Mesothelial cell of epicardium (in vitro differentiated cells): ENCODE results near the gene DSCAM. TPM values are rescaled to one million over a fixed set of nuclear protein-coding genes. Genes with fewer than 3 reads are reported as not detected.

ENCODE experiments used
- DNase-seq, 2 experiments: peaks; one replicate each; pipeline ENCODE4 v3.0.0; 2021; ENCODE audit warnings: low spot score in 2 of 2; ENCODE audit not compliant: unreplicated experiment in 2 of 2
- H3K27ac Mint-ChIP-seq: 2 replicates; pipeline ENCODE4 v1.8.0; 2021; ENCODE audit warnings: mixed read lengths
- H3K27me3 Mint-ChIP-seq: 2 replicates; pipeline ENCODE4 v1.8.0; 2021; ENCODE audit warnings: low read depth, mixed read lengths
- H3K36me3 Mint-ChIP-seq: 2 replicates; pipeline ENCODE4 v1.8.0; 2021; ENCODE audit warnings: mixed read lengths
- H3K4me1 Mint-ChIP-seq: 2 replicates; pipeline ENCODE4 v1.8.0; 2021; ENCODE audit warnings: mixed read lengths
- H3K4me3 Mint-ChIP-seq: 2 replicates; pipeline ENCODE4 v1.8.0; 2021; ENCODE audit warnings: mild to moderate bottlenecking, moderate library complexity, mixed read lengths
- H3K9me3 Mint-ChIP-seq: 2 replicates; pipeline ENCODE4 v1.8.0; 2021; ENCODE audit warnings: mixed read lengths
- CTCF ChIP-seq: fragments of 200-600 bp; sonication (generic); IDR thresholded peaks from one replicate; pipeline ENCODE4 v1.5.0; 2021; ENCODE audit warnings: antibody characterized with exemption; ENCODE audit not compliant: unreplicated experiment
- total RNA-seq: library from RNA; stranded (reverse); gene quantifications from 3 replicates; pipeline ENCODE4 v1.2.1, GENCODE V29; 2021

Gene DSCAM
- total RNA-seq, 1 donor from 2014 or later: not detected

GRCh38 chr21:40466893-40467483, 380.0 kb downstream of the DSCAM start:
- H3K4me1 Mint-ChIP-seq: no peaks in the 10 kb centered on the region
- peak; percentile 71 for TF ChIP-seq CTCF
- no peaks in the 10 kb centered on the region for H3K36me3 Mint-ChIP-seq
- H3K9me3 Mint-ChIP-seq: no peaks in the 10 kb centered on the region
- H3K4me3 Mint-ChIP-seq: no peak overlapping the region
- H3K27me3 Mint-ChIP-seq: peaks cover 46% of the 10 kb centered on the region
- no peak for DNase-seq
- no peak overlapping the region for H3K27ac Mint-ChIP-seq

DNA sequence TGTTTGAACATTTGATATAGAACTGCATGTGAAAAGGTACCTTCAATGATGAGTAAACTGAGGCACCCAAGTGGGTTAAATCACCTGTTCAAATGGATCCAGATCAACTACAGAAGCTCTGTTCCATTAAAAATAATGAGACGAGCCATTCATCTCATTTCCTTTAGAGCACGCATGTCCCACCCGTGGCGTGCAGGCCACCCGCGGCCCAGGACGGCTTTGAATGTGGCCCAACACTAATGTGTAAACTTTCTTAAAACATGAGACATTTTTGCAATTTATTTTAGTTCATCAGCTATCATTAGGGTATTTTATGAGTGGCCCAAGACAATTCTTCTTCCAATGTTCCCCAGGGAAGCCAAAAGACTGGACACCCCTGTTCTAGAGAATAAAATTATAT, 381.6 kb downstream of the DSCAM start:
- Mint-ChIP-seq H3K9me3 (no peaks in the 10 kb centered on the region), H3K27ac (no peak overlapping the region), H3K36me3 (no peaks in the 10 kb centered on the region), H3K4me3 (no peak overlapping the region), H3K27me3 (peaks cover 61% of the 10 kb centered on the region), H3K4me1 (no peaks in the 10 kb centered on the region)
- no peak for TF ChIP-seq CTCF
- DNase-seq: no peak

GRCh38 chr21:40463176-40463575, 383.8 kb downstream of the DSCAM start:
- H3K4me1 Mint-ChIP-seq: no peaks in the 10 kb centered on the region
- peaks cover 70% of the 10 kb centered on the region for H3K27me3 Mint-ChIP-seq
- no peak overlapping the region for H3K27ac Mint-ChIP-seq
- no peak overlapping the region for H3K4me3 Mint-ChIP-seq
- TF ChIP-seq CTCF: no peak
- H3K9me3 Mint-ChIP-seq: no peaks in the 10 kb centered on the region
- DNase-seq: no peak
- no peaks in the 10 kb centered on the region for H3K36me3 Mint-ChIP-seq

DNA sequence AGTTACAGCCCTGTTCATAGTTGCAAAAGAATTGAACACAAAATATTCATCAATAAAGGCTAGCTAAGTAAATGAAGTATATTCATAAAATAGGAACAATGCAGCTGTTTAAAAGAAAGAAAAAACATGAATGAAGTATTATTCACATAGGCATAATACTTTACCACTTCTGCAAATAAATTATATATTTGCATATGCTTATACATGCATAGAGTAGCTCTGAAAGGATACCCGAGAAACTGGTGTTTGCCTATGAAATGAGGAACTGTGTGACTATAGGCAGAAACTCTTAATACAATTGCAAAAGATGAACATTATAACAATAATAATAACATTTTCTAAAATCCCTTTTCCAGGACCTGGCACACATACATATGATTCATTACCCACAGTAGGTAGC, 385.9 kb downstream of the DSCAM start:
- no peak for TF ChIP-seq CTCF
- Mint-ChIP-seq H3K27me3 (peaks cover 66% of the 10 kb centered on the region), H3K27ac (no peak overlapping the region), H3K36me3 (no peaks in the 10 kb centered on the region), H3K9me3 (no peaks in the 10 kb centered on the region), H3K4me1 (no peaks in the 10 kb centered on the region), H3K4me3 (no peak overlapping the region)
- no peak for DNase-seq

- TF ChIP-seq CTCF: no peak
- no peak for DNase-seq
- H3K4me3 Mint-ChIP-seq: no peak overlapping the region
- no peaks in the 10 kb centered on the region for H3K4me1 Mint-ChIP-seq
- H3K27me3 Mint-ChIP-seq: peaks cover 44% of the 10 kb centered on the region
- H3K36me3 Mint-ChIP-seq: no peaks in the 10 kb centered on the region
- H3K9me3 Mint-ChIP-seq: no peaks in the 10 kb centered on the region
- no peak overlapping the region for H3K27ac Mint-ChIP-seq
Measured at GRCh38 chr21:40457741-40458140, 389.2 kb downstream of the DSCAM start.

- Mint-ChIP-seq H3K36me3 (no peaks in the 10 kb centered on the region), H3K4me1 (no peaks in the 10 kb centered on the region), H3K9me3 (no peaks in the 10 kb centered on the region), H3K27ac (no peak overlapping the region), H3K27me3 (peaks cover 20% of the 10 kb centered on the region), H3K4me3 (no peak overlapping the region)
- no peak for DNase-seq
- no peak for TF ChIP-seq CTCF
Measured at GRCh38 chr21:40454057-40454456, 392.9 kb downstream of the DSCAM start.
